K562 (cell line): ENCODE results near the gene CNOT1. TPM values are rescaled to one million over a fixed set of nuclear protein-coding genes. Genes with fewer than 3 reads are reported as not detected.
A peak's percentile ranks its signal among the peaks of the same experiment; 100 is the strongest.

Source experiments
- ADNP ChIP-seq: fragments of 200-800 bp; sonication (Bioruptor generic); IDR thresholded peaks from 2 replicates; pipeline ENCODE4 v1.6.1; 2016; ENCODE audit warnings: missing genetic modification characterization, missing compliant biosample characterization
- ARID1B ChIP-seq: fragments of 450-650 bp; IDR thresholded peaks from 2 replicates; pipeline ENCODE4 v1.6.1; 2016; ENCODE audit warnings: antibody characterized with exemption, mild to moderate bottlenecking, inconsistent platforms
- BCL6 ChIP-seq: fragments of 250-450 bp; sonication (Bioruptor Pico); IDR thresholded peaks from 2 replicates; pipeline ENCODE4 v1.4.0; 2020
- C11orf30 ChIP-seq: fragments of 450-650 bp; IDR thresholded peaks from 2 replicates; pipeline ENCODE4 v1.6.1; 2016; ENCODE audit warnings: low read depth, mild to moderate bottlenecking
- CBFA2T2 ChIP-seq: fragments of 450-650 bp; conservative IDR thresholded peaks from 2 replicates; pipeline ENCODE4 v1.6.1; 2017; ENCODE audit warnings: mild to moderate bottlenecking
- CBFA2T3 ChIP-seq: fragments of 450-650 bp; IDR thresholded peaks from 2 replicates; pipeline ENCODE4 v1.6.1; 2017
- CCAR2 ChIP-seq: fragments of 200-400 bp; formaldehyde crosslinking; IDR thresholded peaks from 2 replicates; pipeline ENCODE4 v1.6.1; 2017; ENCODE audit warnings: mild to moderate bottlenecking, low read depth, low read length
- CCNT2 ChIP-seq: IDR thresholded peaks from 2 replicates; pipeline ENCODE4 v1.6.1; 2011; ENCODE audit warnings: borderline replicate concordance, low read depth, mild to moderate bottlenecking, moderate library complexity, mixed read lengths, low read length; ENCODE audit not compliant: insufficient read length; ENCODE audit errors: extremely low read depth
- CTBP1 ChIP-seq: fragments of 450-650 bp; IDR thresholded peaks from 2 replicates; pipeline ENCODE4 v1.6.1; 2016; ENCODE audit warnings: borderline replicate concordance
- CTCF ChIP-seq, 3 experiments: IDR thresholded peaks in 2 of 3; conservative IDR thresholded peaks in 1 of 3; 2 replicates each; pipeline ENCODE4 v1.5.1; 2011 to 2012; ENCODE audit warnings: low read length in 3 of 3, mild to moderate bottlenecking in 3 of 3, control low read depth in 2 of 3, improper control_type of control experiment in 1 of 3, inconsistent platforms in 1 of 3, low read depth in 1 of 3, mixed read lengths in 1 of 3, moderate library complexity in 1 of 3; ENCODE audit not compliant: insufficient read depth in 2 of 3
- EP300 ChIP-seq: IDR thresholded peaks from 2 replicates; pipeline ENCODE4 v1.6.1; 2012; ENCODE audit warnings: low read length, improper control_type of control experiment
- FOXP1 ChIP-seq: sonication (generic); formaldehyde crosslinking; IDR thresholded peaks from 2 replicates; pipeline ENCODE4 v1.8.0; 2022; ENCODE audit warnings: mild to moderate bottlenecking, missing genetic modification reagents
- KDM4B ChIP-seq, 2 experiments: fragments of 450-650 bp in 1 of 2; sonication (generic) in 1 of 2; IDR thresholded peaks; 2 replicates each; pipeline ENCODE4 v1.6.1; 2016 to 2017; ENCODE audit warnings: borderline replicate concordance in 2 of 2, antibody characterized with exemption in 1 of 2, low read depth in 1 of 2, mild to moderate bottlenecking in 1 of 2
- MEF2D ChIP-seq: conservative IDR thresholded peaks from 2 replicates; pipeline ENCODE4 v1.6.1; 2016; ENCODE audit warnings: low read depth, missing genetic modification characterization, missing compliant biosample characterization
- MTA2 ChIP-seq: fragments of 450-650 bp; IDR thresholded peaks from 2 replicates; pipeline ENCODE4 v1.6.1; 2016; ENCODE audit warnings: low read depth
- MYC ChIP-seq, 2 experiments: fragments of 250-450 bp in 1 of 2; sonication (Bioruptor Pico) in 1 of 2; IDR thresholded peaks; 2 replicates each; pipeline versions ENCODE4 v1.5.1 to v1.6.1; 2012 to 2021; ENCODE audit warnings: low read depth in 2 of 2, borderline replicate concordance in 1 of 2, improper control_type of control experiment in 1 of 2, low read length in 1 of 2, mild to moderate bottlenecking in 1 of 2, moderate library complexity in 1 of 2
- NFE2 ChIP-seq: IDR thresholded peaks from 2 replicates; pipeline ENCODE4 v1.6.1; 2014; ENCODE audit warnings: antibody characterized with exemption, low read depth
- RBM25 ChIP-seq: fragments of 200-400 bp; formaldehyde crosslinking; IDR thresholded peaks from 2 replicates; pipeline ENCODE4 v1.6.1; 2018; ENCODE audit warnings: low read length, low read depth, moderate library complexity; ENCODE audit not compliant: severe bottlenecking
- SMAD4 ChIP-seq: fragments of 250-450 bp; sonication (Bioruptor Pico); conservative IDR thresholded peaks from 2 replicates; pipeline ENCODE4 v1.8.0; 2021; ENCODE audit warnings: inconsistent platforms, mild to moderate bottlenecking, moderate library complexity
- SMARCA4 ChIP-seq: fragments of 450-650 bp; IDR thresholded peaks from 2 replicates; pipeline ENCODE4 v1.6.1; 2016
- TBL1XR1 ChIP-seq, 2 experiments: IDR thresholded peaks; 2 replicates each; pipeline ENCODE4 v1.6.1; 2012; ENCODE audit warnings: improper control_type of control experiment in 2 of 2, low read length in 2 of 2, mild to moderate bottlenecking in 1 of 2
- TCF15 ChIP-seq: fragments of 250-450 bp; sonication (Bioruptor Pico); IDR thresholded peaks from 2 replicates; pipeline ENCODE4 v1.8.0; 2022; ENCODE audit warnings: moderate library complexity, mild to moderate bottlenecking, inconsistent platforms
- TCF3 ChIP-seq: sonication (generic); formaldehyde crosslinking; IDR thresholded peaks from 2 replicates; pipeline ENCODE4 v1.4.0; 2020; ENCODE audit warnings: mild to moderate bottlenecking, missing genetic modification reagents
- TSC22D4 ChIP-seq: fragments of 450-650 bp; IDR thresholded peaks from 2 replicates; pipeline ENCODE4 v1.6.1; 2016; ENCODE audit warnings: missing genetic modification characterization, missing biosample characterization, control low read depth
- WHSC1 ChIP-seq: IDR thresholded peaks from one replicate; pipeline ENCODE4 v1.6.1; 2012; ENCODE audit warnings: low read length, control low read depth, inconsistent platforms
- ZNF253 ChIP-seq: fragments of 250-450 bp; sonication (Bioruptor Pico); conservative IDR thresholded peaks from 2 replicates; pipeline ENCODE4 v1.6.1; 2021; ENCODE audit warnings: mild to moderate bottlenecking
- ZNF3 ChIP-seq: fragments of 250-450 bp; sonication (Bioruptor Pico); IDR thresholded peaks from 2 replicates; pipeline ENCODE4 v1.5.0; 2021; ENCODE audit warnings: mild to moderate bottlenecking, moderate library complexity
- ZNF561 ChIP-seq: fragments of 450-650 bp; formaldehyde crosslinking; conservative IDR thresholded peaks from 2 replicates; pipeline ENCODE4 v1.4.0; 2020; ENCODE audit warnings: mild to moderate bottlenecking, moderate library complexity
- ZNF584 ChIP-seq: fragments of 200-800 bp; sonication (Bioruptor generic); IDR thresholded peaks from 2 replicates; pipeline ENCODE4 v1.6.1; 2016; ENCODE audit warnings: low read depth, mild to moderate bottlenecking, missing genetic modification characterization, missing compliant biosample characterization
- ZNF696 ChIP-seq: fragments of 250-450 bp; sonication (Bioruptor Pico); conservative IDR thresholded peaks from 2 replicates; pipeline ENCODE4 v1.4.0; 2020; ENCODE audit warnings: mild to moderate bottlenecking, moderate library complexity
- polyA plus RNA-seq, 8 experiments: library from polyadenylated mRNA; depleted of rRNA in 4 of 8; stranded (reverse) in 5 of 8; unstranded in 3 of 8; fragments of >200 nt; fragmentation: Nextera tagmentation in 2 of 8; fragmentation: Illumina TruSeq in 1 of 8; extraction: Ambion mirVana in 2 of 8; extraction: Trizol in 1 of 8; gene quantifications; 2 replicates each; pipeline versions ENCODE4 v1.2.1 to v1.2.3, GENCODE V29; 2011 to 2014; ENCODE audit warnings: inconsistent platforms in 1 of 8, missing spikeins in 1 of 8
- total RNA-seq, 7 experiments: library from RNA; depleted of rRNA in 6 of 7; stranded (reverse); fragments of >200 nt in 6 of 7; fragmentation: Illumina TruSeq in 2 of 7; extraction: Trizol in 2 of 7; gene quantifications; 2 replicates each; pipeline versions ENCODE4 v1.2.1 to v1.2.3, GENCODE V29; 2011 to 2021; ENCODE audit warnings: low replicate concordance in 1 of 7

Gene CNOT1
- total and polyA plus RNA-seq, 9 of the 15 experiments (the other 6 are each of a cell fraction or from before 2014, with no cell fraction given) = 110 to 270 (median 220) TPM

- TF ChIP-seq KDM4B (IDR thresholded peaks at IDR 0.05; ENCODE audit: borderline replicate concordance in 2 of 2, low read depth in 1 of 2) (no peak), MEF2D (tag) (no peak), RBM25 (no peak), ARID1B (peak; percentile 79), CTBP1 (peak; percentile 40; the same call in 1 of the 2 replicates), ZNF253 (no peak), BCL6 (CRISPR knock-in tag) (no peak), ZNF3 (CRISPR knock-in tag) (no peak), SMARCA4 (peak; percentile 67), TCF3 (peak; percentile 46), TBL1XR1 (IDR thresholded peaks at IDR 0.05; ENCODE audit: low read length in 2 of 2) (0 out of 4 replicates have a peak, but pooled peaks of 1 of the 2 experiments have one; percentile 29), ZNF561 (CRISPR knock-in tag) (no peak), WHSC1 (no peak), CBFA2T2 (peak; percentile 65), ZNF584 (CRISPR knock-in tag) (0 out of 2 replicates have a peak, but pooled peaks have one; percentile 30), ADNP (tag) (no peak), SMAD4 (CRISPR knock-in tag) (0 out of 2 replicates have a peak, but pooled peaks have one; percentile 60), CCAR2 (no peak), CBFA2T3 (peak; percentile 75), C11orf30 (peak; percentile 25; the same call in 1 of the 2 replicates), TSC22D4 (tag) (no peak), CTCF (IDR thresholded peaks at IDR 0.05 in 2 of 3, conservative IDR thresholded peaks at IDR 0.05 in 1 of 3; ENCODE audit: insufficient read depth in 2 of 3, low read depth in 1 of 3, low read length in 3 of 3) (0 out of 6 replicates have a peak, but pooled peaks of 1 of the 3 experiments have one; percentile 9), TCF15 (no peak), MYC (IDR thresholded peaks at IDR 0.05; ENCODE audit: low read depth, low read length) (peak; percentile 17; the same call in 1 of the 2 replicates), MYC (CRISPR knock-in tag; IDR thresholded peaks at IDR 0.05; ENCODE audit: borderline replicate concordance, low read depth) (no peak), EP300 (peak; percentile 50), ZNF696 (no peak), NFE2 (no peak; the same call in 1 of the 2 replicates), CCNT2 (peak; percentile 55), MTA2 (peak; percentile 50), FOXP1 (CRISPR knock-in tag) (no peak)
- TF ChIP-seq, all 486 proteins: peak for 20
These were observed 141.1 kb downstream of the CNOT1 start (continued) for GRCh38 chr16:58488531-58488930.
